Measurements from ENCODE around the gene NTN3. TPM values are rescaled to one million over a fixed set of nuclear protein-coding genes. Genes with fewer than 3 reads are reported as not detected.
A peak's percentile ranks its signal among the peaks of the same experiment; 100 is the strongest.

Gene NTN3
- total RNA-seq, 3 donors from 2014 or later (not counting 1 experiment from before 2014, with no cell fraction given) = not detected

DNA sequence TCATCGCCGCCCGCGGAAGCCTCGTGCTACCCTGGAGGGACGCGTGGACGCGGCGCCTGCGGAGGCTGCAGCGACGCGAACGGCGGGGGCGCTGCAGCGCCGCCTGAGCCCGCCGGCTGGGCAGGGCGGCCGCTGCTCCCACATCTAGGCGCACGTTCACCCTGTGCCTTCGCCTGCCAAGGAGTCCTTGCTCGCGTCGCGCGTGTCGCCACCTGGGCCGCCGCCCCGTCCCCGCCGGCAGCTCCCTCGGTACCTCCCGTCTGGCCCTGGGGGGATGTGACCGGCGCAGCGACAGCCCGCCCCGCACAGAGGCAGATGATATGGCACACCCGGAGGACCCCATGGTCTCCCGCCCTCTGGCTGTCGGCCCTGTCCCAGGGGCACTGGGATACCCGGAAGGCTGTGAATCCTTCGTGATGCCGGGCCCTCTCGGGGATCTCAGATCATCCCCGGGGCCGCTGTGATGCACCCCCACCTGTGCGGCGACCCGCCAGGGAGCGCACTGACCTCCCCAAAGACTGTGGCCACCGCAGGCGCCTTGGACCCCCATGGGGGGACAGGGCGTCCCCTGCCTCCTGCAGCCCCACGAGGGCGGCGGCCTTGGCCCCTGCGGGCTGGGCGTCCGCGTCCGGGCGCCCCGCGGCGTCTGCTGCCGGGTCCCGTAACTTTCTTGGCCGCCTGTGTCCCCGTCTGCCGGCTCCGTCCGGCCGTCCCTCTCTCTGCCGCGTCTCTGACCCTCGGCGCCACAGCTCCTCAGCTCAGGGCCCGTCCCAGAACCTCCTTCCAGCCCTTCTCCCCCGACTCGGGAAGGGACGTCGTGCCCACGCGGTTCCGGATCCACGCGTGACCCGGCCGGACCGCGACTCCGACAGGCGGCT is 3.1 kb downstream of the NTN3 start:
- peaks cover 12 to 16% of the 10 kb centered on the region in 2 donors for H3K27me3 Mint-ChIP-seq (ENCODE audit: low read depth in 2 of 2)

DNA sequence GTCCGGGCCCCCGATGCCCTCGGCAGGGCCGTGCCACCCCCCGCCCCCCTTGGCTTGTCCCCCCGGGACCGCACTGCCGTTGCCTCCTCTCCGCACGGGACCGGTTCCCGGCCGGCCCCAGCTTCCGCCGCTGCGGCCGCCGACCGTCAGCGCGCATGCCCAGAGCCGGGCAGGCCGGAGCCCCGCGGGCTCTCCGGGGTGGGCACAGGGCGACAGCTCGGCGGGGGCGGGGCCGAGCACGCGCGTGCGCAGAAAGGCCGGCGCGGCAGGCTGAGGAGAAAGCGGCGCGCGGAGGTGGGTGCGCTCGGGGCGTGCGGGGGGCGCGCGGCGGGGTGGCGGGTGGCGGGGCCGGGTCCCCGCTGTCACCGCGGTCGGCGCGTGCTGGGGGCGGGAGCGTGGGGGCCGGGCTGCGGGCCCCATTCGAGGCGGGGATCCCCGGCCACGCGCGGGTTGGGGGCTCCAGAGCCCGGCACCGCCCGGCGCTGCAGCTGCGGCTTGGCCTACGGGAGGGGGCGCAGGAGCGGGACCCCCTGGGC is 3.8 kb downstream of the NTN3 start, which contains the start of gene TBC1D24:
TSS of gene TBC1D24 (plus strand) at position 251 of the 536 bp plus-strand sequence. CDS start 21,022 bp downstream, outside the sequence.
- TF ChIP-seq, protein P1, sequence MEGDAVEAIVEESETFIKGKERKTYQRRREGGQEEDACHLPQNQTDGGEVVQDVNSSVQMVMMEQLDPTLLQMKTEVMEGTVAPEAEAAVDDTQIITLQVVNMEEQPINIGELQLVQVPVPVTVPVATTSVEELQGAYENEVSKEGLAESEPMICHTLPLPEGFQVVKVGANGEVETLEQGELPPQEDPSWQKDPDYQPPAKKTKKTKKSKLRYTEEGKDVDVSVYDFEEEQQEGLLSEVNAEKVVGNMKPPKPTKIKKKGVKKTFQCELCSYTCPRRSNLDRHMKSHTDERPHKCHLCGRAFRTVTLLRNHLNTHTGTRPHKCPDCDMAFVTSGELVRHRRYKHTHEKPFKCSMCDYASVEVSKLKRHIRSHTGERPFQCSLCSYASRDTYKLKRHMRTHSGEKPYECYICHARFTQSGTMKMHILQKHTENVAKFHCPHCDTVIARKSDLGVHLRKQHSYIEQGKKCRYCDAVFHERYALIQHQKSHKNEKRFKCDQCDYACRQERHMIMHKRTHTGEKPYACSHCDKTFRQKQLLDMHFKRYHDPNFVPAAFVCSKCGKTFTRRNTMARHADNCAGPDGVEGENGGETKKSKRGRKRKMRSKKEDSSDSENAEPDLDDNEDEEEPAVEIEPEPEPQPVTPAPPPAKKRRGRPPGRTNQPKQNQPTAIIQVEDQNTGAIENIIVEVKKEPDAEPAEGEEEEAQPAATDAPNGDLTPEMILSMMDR (IDR thresholded peaks at IDR 0.05) = no peak
- peaks cover 6 to 11% of the 10 kb centered on the region in 2 donors for H3K27me3 Mint-ChIP-seq (ENCODE audit: low read depth in 2 of 2)
- Histone ChIP-seq H3K4me3 (ENCODE audit: low read length) (peak within 1 kb of the TSS; percentile 63), H3K27ac (ENCODE audit: low read length) (peak within 1 kb of the TSS; percentile 63), H3K4me1 (ENCODE audit: control insufficient read depth, insufficient read depth, low read length) (peaks cover 28% of the 10 kb centered on the region), H3K36me3 (ENCODE audit: control insufficient read depth, insufficient read depth, low read length) (no peaks in the 10 kb centered on the region), H3K9me3 (ENCODE audit: control insufficient read depth, insufficient read depth, low read length) (no peaks in the 10 kb centered on the region), H3K27me3 (ENCODE audit: control insufficient read depth, insufficient read depth, low read length) (peaks cover 26% of the 10 kb centered on the region)
- H3K9me3 Mint-ChIP-seq = no peaks in the 10 kb centered on the region
- peak within 1 kb of the TSS; percentile 36 to 61 for H3K27ac Mint-ChIP-seq
- H3K4me1 Mint-ChIP-seq = peaks cover 12 to 18% of the 10 kb centered on the region in 2 donors
- H3K36me3 Mint-ChIP-seq = no peaks in the 10 kb centered on the region
- ATAC-seq (peak; percentile 76 to 87 (median 79)), DNase-seq (peak; percentile 85 to 87)
- H3K4me3 Mint-ChIP-seq = peak within 1 kb of the TSS; percentile 86
- intact Hi-C loops (cut with micrococcal nuclease) = no loop called here
- WGBS (ENCODE audit: insufficient coverage) = under 1% methylated on average over 77 of the region's 77 CpGs

More for the DNA sequence above, 3.1 kb downstream of the NTN3 start:
- Mint-ChIP-seq H3K4me3 (peak overlapping the region; percentile 86), H3K27ac (peak overlapping the region; percentile 36 to 61), H3K4me1 (peaks cover 12 to 23% of the 10 kb centered on the region in 2 donors), H3K9me3 (no peaks in the 10 kb centered on the region), H3K36me3 (no peaks in the 10 kb centered on the region)
- Histone ChIP-seq H3K36me3 (ENCODE audit: control insufficient read depth, insufficient read depth, low read length) (no peaks in the 10 kb centered on the region), H3K4me3 (ENCODE audit: low read length) (peak overlapping the region; percentile 63), H3K27me3 (ENCODE audit: control insufficient read depth, insufficient read depth, low read length) (peaks cover 33% of the 10 kb centered on the region), H3K4me1 (ENCODE audit: control insufficient read depth, insufficient read depth, low read length) (peaks cover 29% of the 10 kb centered on the region), H3K9me3 (ENCODE audit: control insufficient read depth, insufficient read depth, low read length) (no peaks in the 10 kb centered on the region), H3K27ac (ENCODE audit: low read length) (peak overlapping the region; percentile 63)
- under 1% methylated on average over 100 of the region's 100 CpGs for WGBS (ENCODE audit: insufficient coverage)
- TF ChIP-seq, protein P1 (IDR thresholded peaks at IDR 0.05) = peak; percentile 54
- intact Hi-C loops (cut with micrococcal nuclease) = no loop called here
- ATAC-seq = peak; percentile 71 to 76 (median 74)
- peak; percentile 46 to 85 for DNase-seq

DNA sequence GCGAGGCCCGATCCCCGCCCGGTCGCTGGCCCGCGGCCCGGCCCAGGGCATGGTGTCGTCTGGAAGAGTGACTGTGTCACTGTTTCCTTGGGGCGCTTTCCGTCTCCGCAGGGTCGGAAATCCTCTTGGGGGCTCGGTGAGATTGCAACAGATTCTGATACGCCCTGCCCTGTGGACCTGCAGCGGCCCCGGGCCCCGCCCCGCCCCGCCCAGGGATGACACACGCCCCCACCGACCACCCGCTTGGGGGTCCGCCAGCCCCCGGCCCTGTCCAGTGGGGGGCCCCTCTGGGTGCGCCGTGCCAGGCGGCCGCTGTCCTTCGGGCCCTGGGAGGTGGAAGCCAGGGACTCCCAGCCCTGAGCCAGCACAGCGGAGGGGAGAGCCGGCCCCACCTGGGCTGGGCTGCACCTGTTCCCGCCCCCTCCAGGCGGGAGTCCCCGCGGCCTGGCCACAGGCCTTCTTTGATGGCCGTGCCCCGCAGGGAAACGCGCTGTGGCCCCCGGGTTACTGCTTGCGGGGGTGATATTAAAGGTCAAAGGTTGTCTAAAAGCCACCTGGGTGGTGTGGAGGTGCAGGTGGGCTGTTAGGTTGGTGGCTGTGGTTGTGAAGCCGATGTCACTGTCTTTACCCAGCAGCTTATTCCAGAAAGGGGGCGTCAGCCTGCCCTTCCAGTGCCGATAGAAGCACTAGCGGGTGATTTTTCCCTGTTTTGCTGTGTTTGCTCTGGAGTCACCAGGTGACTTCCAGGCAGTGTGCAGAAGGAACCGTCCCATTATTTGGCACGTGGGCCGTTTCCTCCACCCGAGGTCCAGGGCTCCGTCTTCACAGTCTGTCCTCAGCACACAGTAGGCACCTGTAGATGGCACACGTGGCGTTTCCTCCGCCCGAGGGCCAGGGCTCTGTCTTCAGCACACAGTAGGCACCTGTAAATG is 4.6 kb downstream of the NTN3 start:
- peak in 1 of 2 donors; percentile 55 for DNase-seq
- Histone ChIP-seq H3K4me1 (ENCODE audit: control insufficient read depth, insufficient read depth, low read length) (peaks cover 28% of the 10 kb centered on the region), H3K36me3 (ENCODE audit: control insufficient read depth, insufficient read depth, low read length) (no peaks in the 10 kb centered on the region), H3K27me3 (ENCODE audit: control insufficient read depth, insufficient read depth, low read length) (peaks cover 19% of the 10 kb centered on the region), H3K9me3 (ENCODE audit: control insufficient read depth, insufficient read depth, low read length) (no peaks in the 10 kb centered on the region), H3K4me3 (ENCODE audit: low read length) (peak overlapping the region; percentile 11), H3K27ac (ENCODE audit: low read length) (no peak overlapping the region)
- peaks cover 0 to 7% of the 10 kb centered on the region in 2 donors for H3K27me3 Mint-ChIP-seq (ENCODE audit: low read depth in 2 of 2)
- peaks cover 12 to 17% of the 10 kb centered on the region in 2 donors for H3K4me1 Mint-ChIP-seq
- H3K27ac Mint-ChIP-seq = no peak overlapping the region
- peak; percentile 28 to 54 (median 38) for ATAC-seq
- TF ChIP-seq, protein P1 (IDR thresholded peaks at IDR 0.05) = no peak
- intact Hi-C loops (cut with micrococcal nuclease) = no loop called here
- H3K9me3 Mint-ChIP-seq = no peaks in the 10 kb centered on the region
- H3K4me3 Mint-ChIP-seq = peak overlapping the region; percentile 67
- 18% methylated on average over 55 of the region's 55 CpGs for WGBS (ENCODE audit: insufficient coverage)
- H3K36me3 Mint-ChIP-seq = no peaks in the 10 kb centered on the region
